ENCODE results near the gene EMC8. TPM values are rescaled to one million over a fixed set of nuclear protein-coding genes. Genes with fewer than 3 reads are reported as not detected.

Gene EMC8
- total RNA-seq, 1 donor from 2014 or later = 21.9 TPM

GRCh38 chr16:85731179-85731578, 68.2 kb downstream of the EMC8 start:
- ATAC-seq = no peak
- H3K4me3 ChIP-seq = no peak overlapping the region
- TF ChIP-seq CTCF (IDR thresholded peaks at IDR 0.05) = no peak
- intact Hi-C loops (cut with DNase I) = no loop called here
- no peak for DNase-seq
- no peak overlapping the region for H3K27ac ChIP-seq
- no peaks in the 10 kb centered on the region for H3K4me1 ChIP-seq
- H3K36me3 ChIP-seq = no peaks in the 10 kb centered on the region
- H3K27me3 ChIP-seq (ENCODE audit: low read depth) = no peaks in the 10 kb centered on the region
- H3K9me3 ChIP-seq = no peaks in the 10 kb centered on the region

- Histone ChIP-seq H3K9me3 (no peaks in the 10 kb centered on the region), H3K36me3 (no peaks in the 10 kb centered on the region), H3K27me3 (ENCODE audit: low read depth) (no peaks in the 10 kb centered on the region), H3K4me1 (no peaks in the 10 kb centered on the region), H3K4me3 (no peak overlapping the region), H3K27ac (no peak overlapping the region)
- intact Hi-C loops (cut with DNase I) = no loop called here
- TF ChIP-seq CTCF (IDR thresholded peaks at IDR 0.05) = no peak
- DNase-seq (no peak), ATAC-seq (peak; percentile 29 to 31)
These were observed 69.2 kb downstream of the EMC8 start for GRCh38 chr16:85730186-85730465.

- intact Hi-C loops (cut with DNase I) = no loop called here
- Histone ChIP-seq H3K9me3 (no peaks in the 10 kb centered on the region), H3K36me3 (no peaks in the 10 kb centered on the region), H3K27ac (no peak overlapping the region), H3K4me1 (no peaks in the 10 kb centered on the region), H3K27me3 (ENCODE audit: low read depth) (no peaks in the 10 kb centered on the region), H3K4me3 (no peak overlapping the region)
- DNase-seq (no peak), ATAC-seq (no peak)
- TF ChIP-seq CTCF (IDR thresholded peaks at IDR 0.05) = no peak
These were observed 69.7 kb downstream of the EMC8 start for GRCh38 chr16:85729452-85730185.

- H3K4me3 ChIP-seq = no peak overlapping the region
- no peak for DNase-seq
- no peaks in the 10 kb centered on the region for H3K9me3 ChIP-seq
- no peaks in the 10 kb centered on the region for H3K36me3 ChIP-seq
- no peaks in the 10 kb centered on the region for H3K4me1 ChIP-seq
- no peak overlapping the region for H3K27ac ChIP-seq
- ATAC-seq = no peak
- no peak for TF ChIP-seq CTCF (IDR thresholded peaks at IDR 0.05)
- intact Hi-C loops (cut with DNase I) = no loop called here
- no peaks in the 10 kb centered on the region for H3K27me3 ChIP-seq (ENCODE audit: low read depth)
These were observed 70.5 kb downstream of the EMC8 start for GRCh38 chr16:85728879-85729278.

Small RNA genes lying within 50 kb of the gene (microRNA-seq; reads per million reads assigned to microRNA genes)
- gene MIR1910 (ENCODE audit: borderline number of aligned reads) = not detected

Other genes starting within 250 kb of the EMC8 start
- 85.2 TPM for gene GSE1, start 186.2 kb downstream of the EMC8 start, total RNA-seq
- gene GINS2, start 110.6 kb downstream of the EMC8 start, total RNA-seq = 1.1 TPM
- 1.5 TPM for gene C16orf74, start 48.4 kb downstream of the EMC8 start, total RNA-seq
- 391 TPM for gene COX4I1, start 151 bp upstream of the EMC8 start, total RNA-seq
- 67.9 TPM for gene IRF8, start 99.6 kb upstream of the EMC8 start, total RNA-seq

Measured in lower lobe of right lung (tissue), 2 donors.